Lower lobe of right lung (tissue), 2 donors: ENCODE data around the gene VCP. TPM values are rescaled to one million over a fixed set of nuclear protein-coding genes. Genes with fewer than 3 reads are reported as not detected.

Source experiments
- ATAC-seq, 2 donors: fragments of 200-7000 bp; cut with Tn5 transposase; one replicate each; pipeline ENCODE4 v1.9.1; 2020 to 2022; ENCODE audit warnings: mild to moderate bottlenecking in 2 of 2, moderate library complexity in 2 of 2
- DNase-seq: peaks from one replicate; pipeline ENCODE4 v3.0.0-alpha.2; 2020
- H3K27ac ChIP-seq: fragments of 200-600 bp; one replicate; pipeline ENCODE4 v1.8.0; 2022
- H3K27me3 ChIP-seq: fragments of 200-600 bp; one replicate; pipeline ENCODE4 v1.8.0; 2022; ENCODE audit warnings: low read depth
- H3K36me3 ChIP-seq: fragments of 200-600 bp; one replicate; pipeline ENCODE4 v1.8.0; 2022; ENCODE audit warnings: mild to moderate bottlenecking
- H3K4me1 ChIP-seq: fragments of 200-600 bp; one replicate; pipeline ENCODE4 v1.8.0; 2022
- H3K4me3 ChIP-seq: fragments of 200-600 bp; one replicate; pipeline ENCODE4 v1.8.0; 2022; ENCODE audit warnings: mild to moderate bottlenecking
- H3K9me3 ChIP-seq: fragments of 200-600 bp; one replicate; pipeline ENCODE4 v1.8.0; 2022
- intact Hi-C: fragments of 100-400 bp; cut with DNase I; formaldehyde crosslinking; loops from one replicate; pipeline ENCODE4 v1.11.0; 2022
- total RNA-seq: library from RNA; stranded (reverse); fragmentation: NEBNext Ultra II Directional; extraction: Animal tissue kit (Norgen Biotek cat#: 25700); gene quantifications from one replicate; pipeline ENCODE4 v1.2.1, GENCODE V29; 2021
- TF ChIP-seq, protein P1 (sequence below): fragments of 200-600 bp; IDR thresholded peaks from one replicate; pipeline ENCODE4 v1.8.0; 2022; ENCODE audit warnings: antibody characterized with exemption, mild to moderate bottlenecking
- donor health status: DM: no; HTN: yes; CAD: no; lungs with severe emphysema.

Gene VCP
- total RNA-seq, 1 donor from 2014 or later = 175 TPM

DNA sequence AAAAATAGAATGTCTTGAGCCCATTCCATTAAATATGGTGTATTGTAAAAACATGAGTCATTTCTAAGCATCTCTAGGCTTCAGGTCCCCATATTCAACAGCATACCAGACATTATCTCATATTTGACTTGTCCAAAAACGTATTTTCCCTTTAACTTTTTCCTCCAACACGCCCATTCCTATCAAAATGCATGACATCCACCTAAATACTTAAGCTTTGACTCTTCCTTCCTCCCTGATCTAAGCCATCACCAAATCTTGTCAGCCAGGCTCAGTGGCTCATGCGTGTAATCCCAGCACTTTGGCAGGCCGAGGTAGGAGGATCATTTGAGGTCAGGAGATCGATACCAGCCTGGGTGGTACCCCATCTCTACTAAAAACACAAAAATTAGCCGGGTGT, 23.9 kb downstream of the VCP start:
- Histone ChIP-seq H3K4me3 (no peak overlapping the region), H3K27me3 (no peaks in the 10 kb centered on the region), H3K9me3 (no peaks in the 10 kb centered on the region), H3K27ac (no peak overlapping the region), H3K36me3 (peaks cover 73% of the 10 kb centered on the region), H3K4me1 (no peaks in the 10 kb centered on the region)
- no peak for ATAC-seq
- TF ChIP-seq, protein P1, sequence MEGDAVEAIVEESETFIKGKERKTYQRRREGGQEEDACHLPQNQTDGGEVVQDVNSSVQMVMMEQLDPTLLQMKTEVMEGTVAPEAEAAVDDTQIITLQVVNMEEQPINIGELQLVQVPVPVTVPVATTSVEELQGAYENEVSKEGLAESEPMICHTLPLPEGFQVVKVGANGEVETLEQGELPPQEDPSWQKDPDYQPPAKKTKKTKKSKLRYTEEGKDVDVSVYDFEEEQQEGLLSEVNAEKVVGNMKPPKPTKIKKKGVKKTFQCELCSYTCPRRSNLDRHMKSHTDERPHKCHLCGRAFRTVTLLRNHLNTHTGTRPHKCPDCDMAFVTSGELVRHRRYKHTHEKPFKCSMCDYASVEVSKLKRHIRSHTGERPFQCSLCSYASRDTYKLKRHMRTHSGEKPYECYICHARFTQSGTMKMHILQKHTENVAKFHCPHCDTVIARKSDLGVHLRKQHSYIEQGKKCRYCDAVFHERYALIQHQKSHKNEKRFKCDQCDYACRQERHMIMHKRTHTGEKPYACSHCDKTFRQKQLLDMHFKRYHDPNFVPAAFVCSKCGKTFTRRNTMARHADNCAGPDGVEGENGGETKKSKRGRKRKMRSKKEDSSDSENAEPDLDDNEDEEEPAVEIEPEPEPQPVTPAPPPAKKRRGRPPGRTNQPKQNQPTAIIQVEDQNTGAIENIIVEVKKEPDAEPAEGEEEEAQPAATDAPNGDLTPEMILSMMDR = no peak
- no peak for DNase-seq
- intact Hi-C loops = no loop called here

DNA sequence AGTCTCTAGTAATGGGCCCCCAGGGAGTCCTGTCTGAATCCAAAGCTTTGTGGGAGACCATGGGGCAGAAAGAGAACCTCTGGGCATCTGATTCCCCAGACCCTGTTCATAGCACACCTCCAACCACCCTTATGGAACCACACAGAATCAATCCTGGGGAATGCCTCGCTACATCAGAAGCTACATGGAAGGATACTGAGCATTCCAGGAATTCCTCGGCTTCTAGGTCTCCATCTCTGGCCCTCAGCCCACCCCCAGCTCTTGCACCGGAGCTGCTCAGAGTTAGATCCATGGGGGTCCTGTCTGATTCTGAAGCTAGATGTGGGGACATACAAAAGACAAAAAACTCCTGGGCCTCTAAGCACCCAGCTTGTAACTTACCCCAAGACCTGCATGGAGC, 28.4 kb downstream of the VCP start:
- H3K9me3 ChIP-seq = no peaks in the 10 kb centered on the region
- H3K36me3 ChIP-seq = peaks cover 50% of the 10 kb centered on the region
- ATAC-seq (no peak), DNase-seq (no peak)
- H3K4me1 ChIP-seq = no peaks in the 10 kb centered on the region
- H3K27me3 ChIP-seq = no peaks in the 10 kb centered on the region
- TF ChIP-seq, protein P1 = no peak
- intact Hi-C loops = no loop called here
- H3K27ac ChIP-seq = no peak overlapping the region
- H3K4me3 ChIP-seq = no peak overlapping the region

DNA sequence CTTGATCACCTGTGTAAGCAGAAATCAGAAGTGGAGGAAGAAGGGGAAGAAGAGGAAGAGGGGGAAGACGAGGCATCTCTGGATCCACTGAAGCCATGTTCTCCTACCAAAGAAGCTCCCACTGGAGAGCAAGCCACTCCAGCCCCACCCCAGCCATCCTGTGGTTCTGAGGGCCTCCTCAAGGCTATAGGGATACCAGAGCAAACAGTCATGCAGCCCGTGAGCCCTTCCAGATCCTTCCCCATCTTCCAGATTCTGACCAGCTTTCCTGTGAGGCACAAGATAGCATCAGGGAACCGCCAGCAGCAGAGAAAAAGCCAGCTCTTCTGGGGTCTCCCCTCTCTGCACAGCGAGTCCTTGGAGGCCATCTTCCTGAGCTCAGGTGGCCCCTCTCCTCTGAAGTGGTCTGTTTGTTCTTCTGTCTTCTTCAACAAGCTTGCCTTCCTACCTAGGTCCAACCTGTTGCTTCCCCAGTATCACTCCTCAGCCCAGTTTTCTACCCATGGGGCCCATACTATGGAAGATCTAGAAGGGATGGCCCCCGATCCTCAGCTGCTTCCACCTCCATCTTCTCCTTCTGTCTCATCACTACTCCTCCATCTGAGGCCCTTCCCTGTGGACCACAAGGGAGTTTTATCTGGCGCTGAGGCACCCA, 29.4 kb downstream of the VCP start:
- no peak for ATAC-seq
- peaks cover 41% of the 10 kb centered on the region for H3K36me3 ChIP-seq
- no peaks in the 10 kb centered on the region for H3K9me3 ChIP-seq
- no peak for DNase-seq
- H3K27me3 ChIP-seq = no peaks in the 10 kb centered on the region
- H3K4me3 ChIP-seq = no peak overlapping the region
- no peaks in the 10 kb centered on the region for H3K4me1 ChIP-seq
- intact Hi-C loops = no loop called here
- no peak overlapping the region for H3K27ac ChIP-seq
- TF ChIP-seq, protein P1 = no peak

DNA sequence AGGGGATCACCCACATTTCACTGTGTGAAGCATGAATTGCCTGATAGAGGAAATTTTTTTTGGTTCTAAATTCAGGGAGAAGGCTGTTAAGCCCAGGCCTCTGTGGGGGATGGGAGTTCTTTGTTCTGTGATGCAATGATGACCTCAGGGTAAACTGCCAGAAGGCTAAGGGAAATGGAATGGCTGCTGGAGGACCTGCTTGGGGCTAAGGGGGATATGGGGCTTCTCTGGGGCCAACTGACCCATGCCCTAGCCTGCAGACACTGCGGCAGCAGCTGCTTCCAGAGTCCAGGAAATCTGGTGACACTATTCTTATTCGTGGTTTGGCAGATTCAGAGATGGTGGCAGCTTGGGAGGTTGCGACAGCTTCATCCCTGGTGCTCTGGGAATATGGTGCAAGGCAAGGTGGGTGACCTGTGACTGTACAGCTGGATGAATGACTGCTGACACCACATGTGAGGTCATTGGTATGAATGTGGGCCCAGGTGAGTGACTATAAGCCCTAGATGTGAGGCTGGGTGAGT, 30.3 kb downstream of the VCP start:
- intact Hi-C loops = no loop called here
- TF ChIP-seq, protein P1 = no peak
- Histone ChIP-seq H3K27ac (no peak overlapping the region), H3K4me3 (no peak overlapping the region), H3K36me3 (peaks cover 36% of the 10 kb centered on the region), H3K4me1 (no peaks in the 10 kb centered on the region), H3K27me3 (no peaks in the 10 kb centered on the region), H3K9me3 (no peaks in the 10 kb centered on the region)
- ATAC-seq (no peak), DNase-seq (no peak)

DNA sequence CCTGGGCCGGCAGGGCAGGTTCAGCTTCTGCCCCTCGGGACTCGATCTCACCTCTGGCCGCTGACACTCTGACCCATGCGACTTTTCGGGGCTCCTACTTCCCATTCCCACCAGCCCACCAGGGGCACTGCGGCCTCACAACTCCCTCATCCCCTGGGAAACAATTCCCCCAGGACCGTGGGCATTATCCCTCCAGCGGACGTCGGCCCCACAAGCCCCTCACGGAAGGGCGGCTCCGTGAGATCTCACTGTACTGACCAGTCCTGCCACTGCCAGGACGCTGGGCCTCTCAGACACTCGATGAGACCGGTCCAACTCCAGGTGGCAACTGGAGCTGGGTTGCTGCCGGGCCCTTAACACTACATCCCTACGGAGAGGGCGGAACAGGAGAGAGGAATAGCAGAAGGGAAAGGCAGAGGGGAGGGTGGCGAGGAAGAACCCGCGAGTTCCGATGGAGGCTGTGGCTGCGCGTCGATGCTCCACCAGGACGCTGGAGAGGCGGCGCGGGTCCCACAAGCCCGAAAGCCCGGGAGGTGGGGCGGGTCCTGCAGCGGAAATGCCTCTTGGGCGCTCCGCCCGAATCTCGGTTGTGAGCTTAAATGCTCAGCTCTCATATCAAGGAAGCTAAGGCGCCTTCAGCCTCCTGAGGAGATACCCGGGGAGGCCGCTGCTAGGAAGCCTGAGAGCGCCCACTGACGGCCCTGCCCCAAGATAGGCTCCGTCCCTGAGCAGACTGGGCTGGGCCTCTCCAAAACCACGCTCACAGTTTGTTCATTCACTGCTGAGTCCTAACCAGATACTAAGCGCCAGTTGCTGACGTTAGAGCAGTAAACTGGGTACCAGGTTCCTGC, 36.3 kb downstream of the VCP start:
- peaks cover 8% of the 10 kb centered on the region for H3K4me1 ChIP-seq
- H3K27me3 ChIP-seq = no peaks in the 10 kb centered on the region
- H3K4me3 ChIP-seq = peak overlapping the region; percentile 46
- TF ChIP-seq, protein P1 = no peak
- DNase-seq = peak; percentile 64
- intact Hi-C loops = no loop called here
- no peaks in the 10 kb centered on the region for H3K36me3 ChIP-seq
- H3K27ac ChIP-seq = peak overlapping the region; percentile 28
- H3K9me3 ChIP-seq = no peaks in the 10 kb centered on the region
- peak; percentile 75 to 85 for ATAC-seq
